H1 (cell line): Measurements from ENCODE around the gene CNNM4. TPM values are rescaled to one million over a fixed set of nuclear protein-coding genes. Genes with fewer than 3 reads are reported as not detected.

Experiments used
- ASH2L ChIP-seq: fragments of 200-600, 300-600 bp; sonication (generic); IDR thresholded peaks from one replicate; pipeline ENCODE4 v1.7.1; 2017; ENCODE audit warnings: low read length
- BACH1 ChIP-seq: IDR thresholded peaks from 2 replicates; pipeline ENCODE4 v1.6.1; 2012; ENCODE audit warnings: low read length, improper control_type of control experiment
- BCL11A ChIP-seq, 2 experiments: IDR thresholded peaks; one replicate each; pipeline ENCODE4 v1.6.1; 2011; ENCODE audit warnings: low read depth in 2 of 2, low read length in 2 of 2, mild to moderate bottlenecking in 2 of 2
- CBX5 ChIP-seq: fragments of 300-800, 300-1000 bp; sonication (generic); IDR thresholded peaks from 2 replicates; pipeline ENCODE4 v1.7.1; 2016; ENCODE audit warnings: antibody characterized with exemption, low read length, low read depth
- CBX8 ChIP-seq: fragments of 300-800, 300-1000 bp; sonication (generic); IDR thresholded peaks from 2 replicates; pipeline ENCODE4 v1.7.1; 2016; ENCODE audit warnings: low read depth, low read length, borderline replicate concordance
- CHD2 ChIP-seq: IDR thresholded peaks from 2 replicates; pipeline ENCODE4 v1.6.1; 2012; ENCODE audit warnings: low read length, improper control_type of control experiment
- CTBP2 ChIP-seq: IDR thresholded peaks from 2 replicates; pipeline ENCODE4 v1.7.0; 2011; ENCODE audit warnings: borderline replicate concordance, mild to moderate bottlenecking, moderate library complexity, mixed read lengths, low read length; ENCODE audit not compliant: insufficient read depth, insufficient read length
- CTCF ChIP-seq, 3 experiments: IDR thresholded peaks; 1 replicate in 2 of 3; 2 replicates in 1 of 3; pipeline versions ENCODE4 v1.5.1 to v1.6.1; 2011; ENCODE audit warnings: low read length in 3 of 3, mild to moderate bottlenecking in 3 of 3, inconsistent platforms in 2 of 3, low read depth in 1 of 3, moderate library complexity in 1 of 3; ENCODE audit not compliant: insufficient read depth in 1 of 3; ENCODE audit errors: control extremely low read depth in 1 of 3
- E2F6 ChIP-seq: IDR thresholded peaks from 2 replicates; pipeline ENCODE4 v1.6.1; 2012; ENCODE audit warnings: inconsistent platforms
- HDAC6 ChIP-seq: IDR thresholded peaks from one replicate; pipeline ENCODE4 v1.7.1; 2012; ENCODE audit warnings: low read depth, mild to moderate bottlenecking, inconsistent platforms, low read length, moderate library complexity
- KDM4A ChIP-seq: IDR thresholded peaks from one replicate; pipeline ENCODE4 v1.7.1; 2012; ENCODE audit warnings: low read depth, mild to moderate bottlenecking, moderate library complexity, low read length, inconsistent platforms; ENCODE audit not compliant: severe bottlenecking
- NRF1 ChIP-seq: IDR thresholded peaks from 2 replicates; pipeline ENCODE4 v1.6.1; 2011; ENCODE audit warnings: mild to moderate bottlenecking, low read depth, low read length, improper control_type of control experiment
- POLR2AphosphoS5 ChIP-seq: IDR thresholded peaks from 2 replicates; pipeline ENCODE4 v1.6.1; 2011; ENCODE audit warnings: low read depth, low read length
- POU5F1 ChIP-seq: IDR thresholded peaks from 2 replicates; pipeline ENCODE4 v1.6.1; 2011; ENCODE audit warnings: low read depth, mild to moderate bottlenecking, low read length, moderate library complexity
- RBBP5 ChIP-seq: IDR thresholded peaks from 2 replicates; pipeline ENCODE4 v1.7.1; 2012; ENCODE audit warnings: low read depth, mild to moderate bottlenecking, inconsistent platforms, low read length, moderate library complexity, borderline replicate concordance
- RFX5 ChIP-seq: IDR thresholded peaks from 2 replicates; pipeline ENCODE4 v1.6.1; 2011; ENCODE audit warnings: low read depth, low read length, improper control_type of control experiment, borderline replicate concordance
- SIN3A ChIP-seq, 2 experiments: IDR thresholded peaks in 1 of 2; conservative IDR thresholded peaks in 1 of 2; 2 replicates each; pipeline ENCODE4 v1.6.1; 2011 to 2012; ENCODE audit warnings: low read length in 2 of 2, improper control_type of control experiment in 1 of 2, low read depth in 1 of 2, mild to moderate bottlenecking in 1 of 2
- SP1 ChIP-seq: IDR thresholded peaks from 2 replicates; pipeline ENCODE4 v1.6.1; 2011; ENCODE audit warnings: low read depth, low read length
- TAF1 ChIP-seq: IDR thresholded peaks from 2 replicates; pipeline ENCODE4 v1.6.1; 2011; ENCODE audit warnings: mild to moderate bottlenecking, low read depth, low read length
- TAF7 ChIP-seq: optimal IDR thresholded peaks from 2 replicates; pipeline ENCODE3; 2011; ENCODE audit warnings: low read depth, mild to moderate bottlenecking, inconsistent platforms, low read length, moderate library complexity, borderline replicate concordance
- polyA plus RNA-seq, 7 experiments: library from polyadenylated mRNA; depleted of rRNA in 3 of 7; stranded (reverse) in 5 of 7; unstranded in 2 of 7; fragments of >200 nt in 5 of 7; fragments of 200-250 nt in 2 of 7; gene quantifications; 1 replicate in 5 of 7; 2 replicates in 1 of 7; 4 replicates in 1 of 7; pipeline versions ENCODE4 v1.2.1 to v1.2.3, GENCODE V29; 2011 to 2013; ENCODE audit warnings: missing spikeins in 2 of 7, mixed read lengths in 2 of 7
- total RNA-seq: library from RNA; stranded (reverse); fragmentation: NEBNext Ultra II Directional; extraction: Animal tissue kit (Norgen Biotek cat#: 25700); gene quantifications from 2 replicates; pipeline ENCODE4 v1.2.1, GENCODE V29; 2021

The CNNM4 gene
- total and polyA plus RNA-seq, 2 of the 8 experiments (the other 6 are each of a cell fraction or from before 2014, with no cell fraction given), result 10.3 to 11.0 TPM

- peak; percentile 96 for TF ChIP-seq SP1
- TF ChIP-seq TAF1, result peak; percentile 86
- TF ChIP-seq RBBP5, result peak; percentile 80; the same call in 1 of the 2 replicates
- no peak for TF ChIP-seq KDM4A
- peak; percentile 76 for TF ChIP-seq CHD2
- TF ChIP-seq ASH2L, result no peak
- TF ChIP-seq CBX8, result no peak
- TF ChIP-seq TAF7, result peak; percentile 67
- TF ChIP-seq HDAC6, result no peak
- no peak for TF ChIP-seq CBX5
- no peak for TF ChIP-seq RFX5
- no peak for TF ChIP-seq NRF1
- TF ChIP-seq E2F6, result no peak
- no peak for TF ChIP-seq CTCF (IDR thresholded peaks at IDR 0.05; ENCODE audit: control extremely low read depth in 1 of 3, insufficient read depth in 1 of 3, low read depth in 1 of 3, low read length in 3 of 3)
- TF ChIP-seq SIN3A (conservative IDR thresholded peaks at IDR 0.05 in 1 of 2, IDR thresholded peaks at IDR 0.05 in 1 of 2; ENCODE audit: low read depth in 1 of 2, low read length in 2 of 2), result peak; percentile 47 to 68; a peak in 1 of 4 replicates
- TF ChIP-seq POU5F1, result no peak
- TF ChIP-seq BACH1, result no peak
- peak; percentile 66; the same call in 1 of the 2 replicates for TF ChIP-seq POLR2AphosphoS5
- no peak for TF ChIP-seq BCL11A (IDR thresholded peaks at IDR 0.05; ENCODE audit: low read depth in 2 of 2, low read length in 2 of 2)
- TF ChIP-seq CTBP2, result no peak
These were observed 20.9 kb upstream of the CNNM4 start, which contains the start of gene LMAN2L (continued) for GRCh38 chr2:96739633-96740428.
